HUES48 (cell line): ENCODE data around the gene SPON2.

Experiments
- H3K27ac ChIP-seq: one replicate; pipeline ENCODE4 v1.7.0; 2013; ENCODE audit warnings: low read depth, low read length, inconsistent platforms
- H3K27me3 ChIP-seq: 2 replicates; pipeline ENCODE4 v1.6.1; 2013; ENCODE audit warnings: mild to moderate bottlenecking, low read length; ENCODE audit not compliant: control insufficient read depth, insufficient read depth
- H3K36me3 ChIP-seq: 2 replicates; pipeline ENCODE4 v1.6.1; 2013; ENCODE audit warnings: low read length; ENCODE audit not compliant: control insufficient read depth, insufficient read depth
- H3K4me1 ChIP-seq: 2 replicates; pipeline ENCODE4 v1.6.1; 2013; ENCODE audit warnings: mild to moderate bottlenecking, low read length; ENCODE audit not compliant: control insufficient read depth, insufficient read depth
- H3K4me3 ChIP-seq: 2 replicates; pipeline ENCODE4 v1.5.1; 2013; ENCODE audit warnings: mild to moderate bottlenecking, low read depth, low read length
- H3K9ac ChIP-seq: 2 replicates; pipeline ENCODE4 v1.6.1; 2013; ENCODE audit warnings: mild to moderate bottlenecking, low read depth, low read length, moderate library complexity
- H3K9me3 ChIP-seq: 2 replicates; pipeline ENCODE4 v1.6.1; 2013; ENCODE audit warnings: low read length; ENCODE audit not compliant: control insufficient read depth, insufficient read depth

SPON2 gene

GRCh38 chr4:1214101-1215095 lies 42.0 kb upstream of the SPON2 start:
- H3K36me3 ChIP-seq, result peaks cover 77% of the 10 kb centered on the region
- no peak overlapping the region for H3K9ac ChIP-seq
- no peaks in the 10 kb centered on the region for H3K27me3 ChIP-seq
- H3K4me1 ChIP-seq, result no peaks in the 10 kb centered on the region
- no peaks in the 10 kb centered on the region for H3K9me3 ChIP-seq
- no peak overlapping the region for H3K4me3 ChIP-seq
- H3K27ac ChIP-seq, result no peak overlapping the region

- Histone ChIP-seq H3K36me3 (peaks cover 70% of the 10 kb centered on the region), H3K4me3 (no peak overlapping the region), H3K27me3 (no peaks in the 10 kb centered on the region), H3K27ac (no peak overlapping the region), H3K9me3 (no peaks in the 10 kb centered on the region), H3K9ac (no peak overlapping the region), H3K4me1 (no peaks in the 10 kb centered on the region)
These were observed 41.1 kb upstream of the SPON2 start for GRCh38 chr4:1213336-1213995.

DNA sequence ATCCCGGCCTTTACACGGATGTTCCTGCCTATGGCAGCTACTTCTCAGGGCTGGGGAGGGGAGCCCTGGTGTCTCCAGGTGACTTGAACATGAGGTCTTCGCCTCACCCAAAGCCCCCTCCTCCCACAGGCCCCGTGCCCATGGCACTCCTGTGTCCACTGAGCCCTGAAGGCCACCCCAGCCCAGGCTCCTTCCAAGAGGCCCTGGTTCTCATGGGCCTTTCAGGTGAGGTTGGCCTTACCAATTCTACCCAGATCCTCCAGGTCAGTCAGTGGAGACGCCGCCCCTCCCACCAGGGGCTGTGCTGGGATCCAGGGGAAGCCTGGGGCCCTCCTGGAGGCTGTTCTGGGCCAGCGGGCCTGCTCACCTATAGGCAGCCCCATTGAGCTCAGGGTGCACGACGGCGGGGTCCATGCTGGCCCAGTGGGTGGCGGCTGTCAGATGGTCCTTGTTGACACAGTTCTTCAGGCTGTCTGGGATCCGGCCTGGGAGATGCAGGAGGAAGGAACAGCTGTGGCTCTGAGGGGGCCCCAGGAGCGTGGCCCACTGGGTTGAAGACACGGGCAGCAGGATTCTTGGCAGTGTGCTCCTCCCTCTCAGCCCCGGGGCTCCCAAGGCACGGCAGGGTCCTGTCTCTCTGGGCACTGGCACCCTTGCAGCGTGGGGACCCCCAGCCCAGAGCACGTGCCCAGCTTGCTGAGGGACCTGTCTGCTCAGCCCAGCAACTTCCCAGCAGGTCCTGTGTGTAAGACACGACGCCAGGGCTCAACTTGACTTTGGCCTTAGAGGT lies 40.4 kb upstream of the SPON2 start:
- Histone ChIP-seq H3K27me3 (no peaks in the 10 kb centered on the region), H3K36me3 (peaks cover 66% of the 10 kb centered on the region)

GRCh38 chr4:1211891-1212545 lies 39.6 kb upstream of the SPON2 start:
- no peaks in the 10 kb centered on the region for H3K9me3 ChIP-seq
- peaks cover 59% of the 10 kb centered on the region for H3K36me3 ChIP-seq
- no peak overlapping the region for H3K27ac ChIP-seq
- H3K4me1 ChIP-seq, result no peaks in the 10 kb centered on the region
- no peaks in the 10 kb centered on the region for H3K27me3 ChIP-seq
- no peak overlapping the region for H3K4me3 ChIP-seq
- H3K9ac ChIP-seq, result no peak overlapping the region

More for the DNA sequence above, 40.4 kb upstream of the SPON2 start:
- Histone ChIP-seq H3K27ac (no peak overlapping the region), H3K4me3 (no peak overlapping the region), H3K9ac (no peak overlapping the region), H3K4me1 (no peaks in the 10 kb centered on the region), H3K9me3 (no peaks in the 10 kb centered on the region)

DNA sequence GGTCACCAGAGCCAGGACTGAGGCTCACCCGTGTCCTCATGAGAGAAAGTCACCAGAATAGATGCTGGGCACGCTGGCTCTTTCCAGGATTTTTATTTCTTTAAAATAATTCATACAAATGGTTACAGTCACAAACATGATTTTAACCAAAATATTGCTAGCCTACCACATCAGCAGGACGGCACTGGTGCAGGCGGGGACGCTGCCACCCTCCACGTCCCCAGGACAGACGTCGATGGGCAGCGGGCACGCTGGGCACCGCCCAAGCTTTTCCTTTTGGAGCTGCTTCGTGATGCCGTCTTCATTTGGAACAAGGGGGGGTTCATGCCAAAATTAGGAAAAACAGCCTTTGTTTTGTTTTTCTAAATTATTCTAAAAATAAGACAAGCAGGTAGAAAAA lies 39.0 kb upstream of the SPON2 start:
- Histone ChIP-seq H3K36me3 (peaks cover 57% of the 10 kb centered on the region), H3K9ac (no peak overlapping the region), H3K4me1 (no peaks in the 10 kb centered on the region), H3K27me3 (no peaks in the 10 kb centered on the region), H3K27ac (no peak overlapping the region), H3K9me3 (no peaks in the 10 kb centered on the region), H3K4me3 (no peak overlapping the region)

DNA sequence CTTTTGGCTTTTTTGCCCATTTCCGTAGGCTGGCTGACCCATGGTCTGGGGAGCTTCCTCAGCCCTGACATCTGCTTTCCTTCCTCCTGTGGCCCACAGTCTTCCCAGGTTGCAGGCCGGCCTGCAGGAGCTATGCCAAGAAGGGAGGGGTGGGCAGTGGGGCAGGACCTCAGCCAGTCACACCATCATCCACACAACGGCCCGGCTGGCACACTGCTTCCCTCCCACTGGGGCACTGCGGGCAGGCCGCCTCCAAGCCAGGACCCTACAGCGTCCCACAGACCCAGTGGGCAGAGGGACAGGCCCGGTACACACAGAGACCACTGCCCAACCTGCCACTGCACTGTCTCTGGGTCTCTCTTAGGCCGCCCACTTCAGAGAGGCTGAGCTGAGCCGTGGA lies 38.6 kb upstream of the SPON2 start:
- Histone ChIP-seq H3K9me3 (no peaks in the 10 kb centered on the region), H3K36me3 (peaks cover 54% of the 10 kb centered on the region), H3K27me3 (no peaks in the 10 kb centered on the region), H3K4me3 (no peak overlapping the region), H3K9ac (no peak overlapping the region), H3K27ac (no peak overlapping the region), H3K4me1 (no peaks in the 10 kb centered on the region)

GRCh38 chr4:1210241-1210841 lies 38.0 kb upstream of the SPON2 start:
- Histone ChIP-seq H3K9ac (no peak overlapping the region), H3K27me3 (no peaks in the 10 kb centered on the region), H3K27ac (no peak overlapping the region), H3K4me3 (no peak overlapping the region), H3K4me1 (no peaks in the 10 kb centered on the region), H3K9me3 (no peaks in the 10 kb centered on the region), H3K36me3 (peaks cover 48% of the 10 kb centered on the region)

GRCh38 chr4:1209821-1210220 lies 37.4 kb upstream of the SPON2 start:
- Histone ChIP-seq H3K9ac (no peak overlapping the region), H3K9me3 (no peaks in the 10 kb centered on the region), H3K4me3 (no peak overlapping the region), H3K4me1 (no peaks in the 10 kb centered on the region), H3K36me3 (peaks cover 43% of the 10 kb centered on the region), H3K27me3 (no peaks in the 10 kb centered on the region), H3K27ac (no peak overlapping the region)

GRCh38 chr4:1208970-1209704 lies 36.8 kb upstream of the SPON2 start:
- H3K27me3 ChIP-seq, result no peaks in the 10 kb centered on the region
- no peaks in the 10 kb centered on the region for H3K4me1 ChIP-seq
- no peak overlapping the region for H3K9ac ChIP-seq
- H3K9me3 ChIP-seq, result no peaks in the 10 kb centered on the region
- no peak overlapping the region for H3K27ac ChIP-seq
- no peak overlapping the region for H3K4me3 ChIP-seq
- peaks cover 36% of the 10 kb centered on the region for H3K36me3 ChIP-seq
